Stimulated activated naive CD8-positive, alpha-beta T cell treated with anti-CD3 and anti-CD28 coated beads, Interleukin-15, Interleukin-2, amounts not matched to agents 100 ng/mL and 50 ng/mL, for 24 hours (primary cell): ENCODE results near the gene BIRC2.
"Not testable (repeated sequence)": the region's sequence is repeated elsewhere in the genome, so short reads cannot be mapped to it uniquely, and the experiment has no call there.

Source experiments
- H3K27ac Mint-ChIP-seq: one replicate; pipeline ENCODE4 v1.8.0; 2021; ENCODE audit warnings: mild to moderate bottlenecking, mixed read lengths
- H3K27me3 Mint-ChIP-seq: one replicate; pipeline ENCODE4 v1.8.0; 2021; ENCODE audit warnings: mixed read lengths
- H3K36me3 Mint-ChIP-seq: one replicate; pipeline ENCODE4 v1.8.0; 2021; ENCODE audit warnings: low read depth, mixed read lengths
- H3K4me1 Mint-ChIP-seq: one replicate; pipeline ENCODE4 v1.8.0; 2021; ENCODE audit warnings: low read depth, mixed read lengths
- H3K4me3 Mint-ChIP-seq: one replicate; pipeline ENCODE4 v1.8.0; 2021; ENCODE audit warnings: mild to moderate bottlenecking, mixed read lengths
- H3K9me3 Mint-ChIP-seq: one replicate; pipeline ENCODE4 v1.8.0; 2021; ENCODE audit warnings: mixed read lengths

The BIRC2 gene

DNA sequence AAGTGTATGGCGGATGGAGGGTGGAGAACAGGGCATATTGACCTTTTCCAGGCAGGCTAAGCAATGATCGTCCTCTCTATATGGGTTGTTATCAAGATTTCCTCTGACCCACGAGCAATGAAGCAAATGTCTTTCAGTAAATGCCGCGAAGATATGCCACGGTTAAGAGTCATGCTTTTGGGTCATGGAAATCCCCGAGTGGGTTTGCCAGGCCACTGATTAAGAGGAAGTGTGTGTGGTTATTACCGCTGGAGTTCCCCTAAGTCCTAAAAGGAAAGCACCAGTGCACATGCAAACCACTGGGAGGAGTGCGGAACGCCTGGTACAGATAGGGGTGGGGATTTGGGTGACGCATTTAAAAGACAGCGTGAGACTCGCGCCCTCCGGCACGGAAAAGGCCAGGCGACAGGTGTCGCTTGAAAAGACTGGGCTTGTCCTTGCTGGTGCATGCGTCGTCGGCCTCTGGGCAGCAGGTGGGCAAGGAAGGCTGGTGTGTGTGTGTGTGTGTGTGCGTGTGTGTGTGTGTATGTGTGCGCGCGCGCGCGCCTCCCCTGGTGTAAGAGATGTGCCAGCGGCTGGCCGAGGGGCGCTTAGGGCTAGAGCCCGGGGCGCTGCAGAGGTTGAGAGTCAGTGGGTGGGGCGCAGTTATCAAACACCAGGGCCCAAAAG is 29.8 kb upstream of the BIRC2 start, which contains the start of gene BIRC3:
TSS of gene BIRC3 (plus strand) at position 386 of the 669 bp plus-strand sequence. CDS start 7,026 bp downstream, outside the sequence.
- Mint-ChIP-seq H3K9me3 (no peaks in the 10 kb centered on the region), H3K4me1 (peaks cover 83% of the 10 kb centered on the region), H3K4me3 (peak within 1 kb of the TSS; percentile 99), H3K36me3 (peaks cover 46% of the 10 kb centered on the region), H3K27me3 (peaks cover 4% of the 10 kb centered on the region), H3K27ac (peak within 1 kb of the TSS; percentile 98)

DNA sequence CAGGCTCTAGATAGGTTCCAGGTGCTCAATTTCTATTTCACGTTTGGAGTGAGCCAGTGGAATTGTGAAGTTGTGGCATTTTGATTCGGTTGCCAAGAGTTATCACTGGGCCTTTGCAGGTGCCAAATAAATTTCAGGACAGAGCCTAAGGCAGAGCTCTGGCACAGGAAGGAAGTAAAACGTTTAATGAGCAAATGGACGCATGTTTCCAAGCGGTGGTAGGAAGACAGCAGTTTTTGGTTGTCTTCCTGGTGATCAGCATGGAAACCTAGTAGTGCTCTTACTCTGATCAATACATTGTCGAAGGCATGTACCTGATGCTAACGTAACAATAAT is 29.3 kb upstream of the BIRC2 start:
- H3K27me3 Mint-ChIP-seq: peaks cover 4% of the 10 kb centered on the region
- peak overlapping the region; percentile 98 for H3K27ac Mint-ChIP-seq
- H3K4me3 Mint-ChIP-seq: peak overlapping the region; percentile 99
- H3K9me3 Mint-ChIP-seq: no peaks in the 10 kb centered on the region
- peaks cover 51% of the 10 kb centered on the region for H3K36me3 Mint-ChIP-seq
- peaks cover 83% of the 10 kb centered on the region for H3K4me1 Mint-ChIP-seq

DNA sequence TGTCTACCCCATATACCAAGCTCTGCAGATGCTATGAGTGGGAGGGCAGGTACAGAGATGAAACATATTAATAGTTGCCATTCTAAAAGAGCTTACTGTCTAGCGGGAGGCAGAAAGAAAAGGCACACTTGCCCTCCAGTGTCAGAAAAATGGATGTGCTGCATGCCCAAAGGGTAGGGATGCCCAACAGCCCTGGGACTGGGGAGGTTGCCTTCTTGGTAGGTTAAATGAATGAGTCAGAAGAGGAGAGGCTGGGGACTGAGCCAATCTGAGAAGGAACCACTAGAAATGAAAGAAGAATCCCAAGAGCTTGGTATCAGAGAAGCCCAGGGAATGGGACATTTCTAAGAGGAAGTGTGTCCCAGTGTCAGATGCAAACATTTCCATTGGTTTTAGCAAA is 28.5 kb upstream of the BIRC2 start:
- Mint-ChIP-seq H3K36me3 (peaks cover 57% of the 10 kb centered on the region), H3K9me3 (no peaks in the 10 kb centered on the region), H3K27ac (peak overlapping the region; percentile 98), H3K4me1 (peaks cover 83% of the 10 kb centered on the region), H3K27me3 (peaks cover 4% of the 10 kb centered on the region), H3K4me3 (peak overlapping the region; percentile 99)

DNA sequence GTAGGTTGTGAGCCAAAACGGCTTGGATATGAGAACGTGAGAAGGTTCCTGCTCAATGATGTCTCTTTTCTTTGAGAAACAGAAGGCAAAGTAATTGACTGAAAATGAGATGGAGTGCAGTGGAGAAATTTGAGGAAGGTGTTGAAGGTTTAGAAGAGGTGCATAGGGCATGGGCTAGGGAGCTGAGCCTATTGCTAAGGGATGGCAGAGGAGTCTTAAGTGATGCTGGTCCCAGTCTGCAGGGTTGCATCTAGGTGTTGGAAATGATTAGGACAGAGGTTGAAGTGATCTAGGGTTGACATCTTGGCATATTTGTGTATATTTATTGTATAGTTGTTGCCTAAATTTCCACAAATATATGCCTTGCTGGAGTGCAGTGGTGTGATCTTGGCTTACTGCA is 27.5 kb upstream of the BIRC2 start:
- Mint-ChIP-seq H3K27ac (peak overlapping the region; percentile 98), H3K27me3 (peaks cover 4% of the 10 kb centered on the region), H3K4me3 (peak overlapping the region; percentile 99), H3K36me3 (peaks cover 68% of the 10 kb centered on the region), H3K9me3 (no peaks in the 10 kb centered on the region), H3K4me1 (peaks cover 85% of the 10 kb centered on the region)

DNA sequence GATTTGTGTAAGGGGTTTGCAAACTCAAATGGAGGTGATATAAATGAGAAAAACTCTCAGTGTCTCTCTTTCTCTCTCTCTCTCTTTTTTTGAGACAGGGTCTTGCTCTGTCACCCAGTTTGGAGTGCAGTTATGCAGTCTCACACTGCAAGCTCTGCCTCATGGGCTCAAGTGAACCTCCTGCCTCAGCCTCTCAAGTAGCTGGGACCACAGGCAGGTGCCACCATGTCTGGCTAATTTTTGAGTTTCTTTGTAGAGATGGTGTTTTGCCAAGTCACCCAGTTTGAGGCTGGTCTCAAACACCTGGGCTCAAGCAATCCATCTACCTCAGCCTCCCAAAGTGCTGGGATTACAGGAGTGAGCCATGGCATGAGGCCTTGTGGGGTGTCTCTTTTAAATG is 26.8 kb upstream of the BIRC2 start:
- H3K36me3 Mint-ChIP-seq: peaks cover 73% of the 10 kb centered on the region
- peaks cover 84% of the 10 kb centered on the region for H3K4me1 Mint-ChIP-seq
- no peaks in the 10 kb centered on the region for H3K9me3 Mint-ChIP-seq
- peaks cover 4% of the 10 kb centered on the region for H3K27me3 Mint-ChIP-seq
- peak overlapping the region; percentile 98 for H3K27ac Mint-ChIP-seq
- peak overlapping the region; percentile 99 for H3K4me3 Mint-ChIP-seq

DNA sequence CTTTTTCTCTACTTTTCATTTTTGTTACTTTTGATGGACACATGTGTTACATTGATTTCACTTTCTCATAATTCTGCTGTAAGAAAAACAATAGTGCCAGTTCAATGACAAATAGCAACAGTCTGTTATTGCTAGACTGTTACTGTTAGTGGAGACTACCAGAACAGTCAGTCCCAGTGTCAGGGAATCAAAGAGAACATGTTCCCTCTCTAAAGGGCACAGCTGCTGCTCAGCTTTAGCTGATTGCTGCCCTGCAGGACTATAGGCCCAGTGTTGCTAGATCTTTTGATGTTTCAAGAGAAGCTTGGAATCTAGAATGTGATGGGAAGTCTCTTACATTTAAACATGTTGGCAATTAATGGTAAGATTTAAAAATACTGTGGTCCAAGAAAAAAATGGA is 26.3 kb upstream of the BIRC2 start:
- no peaks in the 10 kb centered on the region for H3K9me3 Mint-ChIP-seq
- H3K4me1 Mint-ChIP-seq: peaks cover 79% of the 10 kb centered on the region
- peak overlapping the region; percentile 98 for H3K27ac Mint-ChIP-seq
- peak overlapping the region; percentile 99 for H3K4me3 Mint-ChIP-seq
- peaks cover 77% of the 10 kb centered on the region for H3K36me3 Mint-ChIP-seq
- H3K27me3 Mint-ChIP-seq: peaks cover 4% of the 10 kb centered on the region

DNA sequence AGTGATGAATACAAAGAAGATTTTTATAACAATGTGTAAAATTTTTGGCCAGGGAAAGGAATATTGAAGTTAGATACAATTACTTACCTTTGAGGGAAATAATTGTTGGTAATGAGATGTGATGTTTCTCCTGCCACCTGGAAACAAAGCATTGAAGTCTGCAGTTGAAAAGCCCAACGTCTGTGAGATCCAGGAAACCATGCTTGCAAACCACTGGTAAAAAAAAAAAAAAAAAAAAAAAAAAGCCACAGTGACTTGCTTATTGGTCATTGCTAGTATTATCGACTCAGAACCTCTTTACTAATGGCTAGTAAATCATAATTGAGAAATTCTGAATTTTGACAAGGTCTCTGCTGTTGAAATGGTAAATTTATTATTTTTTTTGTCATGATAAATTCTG is 24.5 kb upstream of the BIRC2 start:
- peaks cover 62% of the 10 kb centered on the region for H3K4me1 Mint-ChIP-seq
- peaks cover 89% of the 10 kb centered on the region for H3K36me3 Mint-ChIP-seq
- no peaks in the 10 kb centered on the region for H3K27me3 Mint-ChIP-seq
- H3K4me3 Mint-ChIP-seq: peak overlapping the region; percentile 79
- H3K27ac Mint-ChIP-seq: peak overlapping the region; percentile 84
- H3K9me3 Mint-ChIP-seq: no peaks in the 10 kb centered on the region

DNA sequence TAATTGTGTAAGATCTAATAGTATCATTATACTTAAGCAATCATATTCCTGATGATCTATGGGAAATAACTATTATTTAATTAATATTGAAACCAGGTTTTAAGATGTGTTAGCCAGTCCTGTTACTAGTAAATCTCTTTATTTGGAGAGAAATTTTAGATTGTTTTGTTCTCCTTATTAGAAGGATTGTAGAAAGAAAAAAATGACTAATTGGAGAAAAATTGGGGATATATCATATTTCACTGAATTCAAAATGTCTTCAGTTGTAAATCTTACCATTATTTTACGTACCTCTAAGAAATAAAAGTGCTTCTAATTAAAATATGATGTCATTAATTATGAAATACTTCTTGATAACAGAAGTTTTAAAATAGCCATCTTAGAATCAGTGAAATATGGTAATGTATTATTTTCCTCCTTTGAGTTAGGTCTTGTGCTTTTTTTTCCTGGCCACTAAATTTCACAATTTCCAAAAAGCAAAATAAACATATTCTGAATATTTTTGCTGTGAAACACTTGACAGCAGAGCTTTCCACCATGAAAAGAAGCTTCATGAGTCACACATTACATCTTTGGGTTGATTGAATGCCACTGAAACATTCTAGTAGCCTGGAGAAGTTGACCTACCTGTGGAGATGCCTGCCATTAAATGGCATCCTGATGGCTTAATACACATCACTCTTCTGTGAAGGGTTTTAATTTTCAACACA is 23.3 kb upstream of the BIRC2 start:
- peak overlapping the region; percentile 36 for H3K4me3 Mint-ChIP-seq
- peaks cover 92% of the 10 kb centered on the region for H3K36me3 Mint-ChIP-seq
- no peak overlapping the region for H3K27ac Mint-ChIP-seq
- no peaks in the 10 kb centered on the region for H3K27me3 Mint-ChIP-seq
- peaks cover 60% of the 10 kb centered on the region for H3K4me1 Mint-ChIP-seq
- H3K9me3 Mint-ChIP-seq: no peaks in the 10 kb centered on the region

DNA sequence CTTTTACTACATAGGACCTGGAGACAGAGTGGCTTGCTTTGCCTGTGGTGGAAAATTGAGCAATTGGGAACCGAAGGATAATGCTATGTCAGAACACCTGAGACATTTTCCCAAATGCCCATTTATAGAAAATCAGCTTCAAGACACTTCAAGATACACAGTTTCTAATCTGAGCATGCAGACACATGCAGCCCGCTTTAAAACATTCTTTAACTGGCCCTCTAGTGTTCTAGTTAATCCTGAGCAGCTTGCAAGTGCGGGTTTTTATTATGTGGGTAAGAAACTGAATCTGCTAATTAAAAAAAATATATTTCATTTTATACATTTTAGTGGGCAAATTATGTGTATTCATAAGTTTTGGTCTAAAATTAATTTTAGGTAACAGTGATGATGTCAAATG is 21.9 kb upstream of the BIRC2 start:
- Mint-ChIP-seq H3K9me3 (no peaks in the 10 kb centered on the region), H3K27ac (peak overlapping the region; percentile 76), H3K4me3 (no peak overlapping the region), H3K4me1 (peaks cover 48% of the 10 kb centered on the region), H3K36me3 (peaks cover 92% of the 10 kb centered on the region), H3K27me3 (no peaks in the 10 kb centered on the region)

DNA sequence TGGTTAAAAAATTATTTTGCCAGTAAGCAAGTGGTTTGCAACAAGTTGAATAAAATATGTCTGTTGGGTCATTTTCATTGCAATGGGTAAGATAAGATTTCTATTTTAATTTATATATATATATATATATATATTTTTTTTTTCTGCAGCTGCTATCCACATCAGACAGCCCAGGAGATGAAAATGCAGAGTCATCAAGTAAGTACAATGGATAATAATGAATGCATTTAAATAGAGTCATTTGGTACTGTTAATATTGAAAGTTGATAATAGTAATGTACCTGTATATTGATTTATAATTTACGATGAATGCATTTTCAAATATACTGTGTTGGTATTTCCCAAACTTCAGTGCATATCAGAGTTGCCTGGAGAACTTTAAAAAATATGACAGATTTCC is 18.3 kb upstream of the BIRC2 start:
- Mint-ChIP-seq H3K4me3 (no peak overlapping the region), H3K27ac (no peak overlapping the region), H3K36me3 (peaks cover 87% of the 10 kb centered on the region), H3K9me3 (no peaks in the 10 kb centered on the region), H3K27me3 (no peaks in the 10 kb centered on the region), H3K4me1 (peaks cover 24% of the 10 kb centered on the region)

DNA sequence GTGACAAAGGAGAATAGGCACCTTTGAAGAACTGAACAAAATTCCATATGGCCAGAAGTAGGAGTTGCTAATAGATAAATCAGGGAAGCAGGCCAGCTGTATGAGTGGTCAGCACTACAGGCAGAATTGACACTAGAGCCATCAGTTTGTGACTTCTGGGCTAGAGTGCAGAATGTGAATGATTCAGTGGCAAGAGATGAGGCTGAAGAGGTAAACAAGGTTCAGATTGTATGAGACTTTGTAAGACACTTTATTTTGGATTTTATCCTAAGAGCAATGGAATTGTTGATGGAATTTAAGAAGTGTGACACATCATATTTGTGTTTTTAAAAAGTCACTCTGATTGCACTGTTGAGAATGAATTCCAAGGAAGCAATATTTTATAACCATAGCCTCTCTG is 16.8 kb upstream of the BIRC2 start:
- H3K27me3 Mint-ChIP-seq: no peaks in the 10 kb centered on the region
- H3K4me3 Mint-ChIP-seq: no peak overlapping the region
- H3K27ac Mint-ChIP-seq: peak overlapping the region; percentile 61
- peaks cover 10% of the 10 kb centered on the region for H3K4me1 Mint-ChIP-seq
- H3K9me3 Mint-ChIP-seq: no peaks in the 10 kb centered on the region
- peaks cover 79% of the 10 kb centered on the region for H3K36me3 Mint-ChIP-seq

DNA sequence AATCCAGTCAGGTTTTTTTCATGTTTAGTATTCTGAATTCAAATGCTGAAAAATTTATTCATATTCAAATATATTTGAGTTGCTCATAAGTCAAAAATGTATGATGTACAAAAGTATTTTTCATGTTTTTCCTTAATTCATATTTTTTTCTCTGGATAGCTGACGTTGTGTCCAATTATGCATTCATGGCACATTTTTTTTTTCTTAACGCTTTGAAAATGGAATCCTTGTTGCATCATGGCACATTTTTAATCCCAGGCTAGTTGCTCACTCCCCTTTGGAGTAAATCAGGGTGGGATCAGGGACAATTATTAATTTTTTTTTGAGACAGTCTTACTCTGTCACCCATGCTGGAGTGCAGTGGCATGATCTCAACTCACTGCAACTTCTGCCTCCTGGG is 15.7 kb upstream of the BIRC2 start:
- Mint-ChIP-seq H3K36me3 (peaks cover 75% of the 10 kb centered on the region), H3K27me3 (no peaks in the 10 kb centered on the region), H3K27ac (no peak overlapping the region), H3K4me3 (no peak overlapping the region), H3K4me1 (peaks cover 10% of the 10 kb centered on the region), H3K9me3 (no peaks in the 10 kb centered on the region)

DNA sequence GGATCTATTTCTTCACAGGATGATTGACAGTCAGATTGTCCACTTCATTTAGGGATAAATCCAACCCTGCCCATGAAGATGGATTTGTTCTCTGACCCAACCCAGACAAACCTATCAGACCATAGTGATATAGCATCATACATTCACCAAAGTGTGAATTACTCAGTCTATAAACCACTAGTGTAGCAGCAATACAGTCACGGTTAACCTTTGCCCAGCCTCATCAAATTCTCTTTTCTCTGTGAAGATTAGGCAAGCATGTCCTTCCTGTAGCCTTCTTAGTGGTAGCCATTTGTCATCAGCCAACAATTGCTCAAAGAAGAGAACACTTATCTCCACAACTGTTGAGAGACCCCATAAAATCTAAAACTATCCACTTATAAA is 14.4 kb upstream of the BIRC2 start:
- Mint-ChIP-seq H3K4me3 (no peak overlapping the region), H3K36me3 (peaks cover 73% of the 10 kb centered on the region), H3K27ac (peak overlapping the region; percentile 31), H3K4me1 (peaks cover 10% of the 10 kb centered on the region), H3K9me3 (no peaks in the 10 kb centered on the region), H3K27me3 (no peaks in the 10 kb centered on the region)

DNA sequence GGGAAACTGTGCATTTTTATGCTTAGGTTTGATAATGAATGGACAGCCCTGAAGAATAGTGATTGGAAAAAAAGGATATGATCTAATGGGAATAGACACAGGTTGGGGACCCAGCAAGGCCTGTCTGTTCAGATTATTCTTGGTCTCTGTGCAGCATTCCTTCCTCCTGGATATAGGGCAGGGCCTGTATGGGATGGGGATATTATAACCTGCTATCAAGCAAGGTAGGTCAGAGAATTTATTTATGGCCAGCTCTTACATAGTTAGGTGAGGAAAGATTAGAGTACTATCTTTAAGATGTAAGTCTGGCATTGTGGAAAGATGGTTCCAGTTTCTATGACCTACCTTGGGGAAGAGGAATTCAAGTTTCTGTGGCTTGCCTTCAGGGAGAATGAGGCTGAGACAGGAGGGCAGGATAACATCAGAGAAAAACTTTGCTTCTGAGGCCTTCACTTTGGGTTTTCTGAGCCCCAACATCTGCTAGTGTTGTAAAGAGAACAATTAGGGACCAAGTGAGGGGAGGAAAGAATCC is 8.5 kb upstream of the BIRC2 start:
- Mint-ChIP-seq H3K27me3 (no peaks in the 10 kb centered on the region), H3K9me3 (no peaks in the 10 kb centered on the region), H3K4me1 (peaks cover 20% of the 10 kb centered on the region), H3K4me3 (no peak overlapping the region), H3K36me3 (peaks cover 43% of the 10 kb centered on the region), H3K27ac (no peak overlapping the region)

DNA sequence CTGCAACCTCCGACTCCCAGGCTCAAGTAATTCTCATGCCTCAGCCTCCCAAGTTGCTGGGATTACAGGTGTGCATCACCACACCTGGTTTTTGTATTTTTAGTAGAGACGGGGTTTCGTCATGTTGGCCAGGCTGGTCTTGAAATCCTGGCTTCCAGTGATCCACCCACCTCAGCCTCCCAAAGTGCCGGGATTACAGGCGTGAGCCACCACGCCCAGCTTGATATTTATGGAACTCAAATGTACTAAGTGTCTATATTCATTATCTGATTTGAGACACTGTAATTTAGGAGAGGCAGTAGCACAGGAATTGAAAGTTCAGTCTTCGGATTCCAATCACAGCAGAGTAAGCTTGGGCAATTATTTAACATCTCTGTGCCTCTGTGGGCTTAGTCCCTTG is 5.7 kb upstream of the BIRC2 start:
- not testable (repeated sequence) for H3K9me3 Mint-ChIP-seq, H3K27ac Mint-ChIP-seq, H3K27me3 Mint-ChIP-seq, H3K4me3 Mint-ChIP-seq
- peaks cover 39% of the 10 kb centered on the region for H3K4me1 Mint-ChIP-seq
- peaks cover 32% of the 10 kb centered on the region for H3K36me3 Mint-ChIP-seq
